HCT116 (cell line): ENCODE results near the gene NIM1K. TPM values are rescaled to one million over a fixed set of nuclear protein-coding genes. Genes with fewer than 3 reads are reported as not detected.

Source experiments
- ATAC-seq: fragments of 200-7000 bp; cut with Tn5 transposase; 2 replicates; pipeline ENCODE4 v1.9.1; 2020; ENCODE audit warnings: mild to moderate bottlenecking, moderate library complexity
- BruUV-seq: library from RNA; stranded (reverse); fragments of 400-500 nt; replicated peaks from 2 replicates; lab custom pipeline; 2021; lab: Mats Ljungman, UMichigan
- CTCF ChIA-PET: fragments of 300-600 bp; sonication (Branson Sonifier 250); formaldehyde crosslinking; loops from one replicate; lab custom pipeline; 2021; ENCODE audit warnings: antibody characterized with exemption; lab: Charles Lee
- POLR2A ChIA-PET: fragments of 300-600, 350-600 bp; sonication (Branson Sonifier 250); formaldehyde crosslinking; loops from one replicate; lab custom pipeline; 2021; ENCODE audit warnings: antibody characterized with exemption; lab: Charles Lee
- RAD21 ChIA-PET, 2 experiments: fragments of 300-600 bp; sonication (Branson Sonifier 250); formaldehyde crosslinking; loops; one replicate each; lab custom pipeline; 2023; ENCODE audit warnings: low total read pairs in 2 of 2; ENCODE audit not compliant: uncharacterized antibody in 2 of 2, unreplicated experiment in 2 of 2, low non-redundant PET in 1 of 2; lab: Charles Lee
- DNase-seq: peaks from one replicate; pipeline ENCODE4 v3.0.0-alpha.2; 2010; ENCODE audit warnings: low read depth, low spot score
- H2AFZ ChIP-seq: fragments of 200-600 bp; shearing (Covaris generic), sonication (generic); 2 replicates; pipeline ENCODE4 v1.6.1; 2017; ENCODE audit warnings: low read depth, mixed run types, mixed read lengths, antibody characterized with exemption, low read length; ENCODE audit not compliant: poor library complexity, severe bottlenecking
- H3K27ac ChIP-seq: 2 replicates; pipeline ENCODE4 v1.5.1; 2012; ENCODE audit warnings: low read depth, low read length
- H3K27me3 ChIP-seq: fragments of 200-600 bp; sonication (generic); 2 replicates; pipeline ENCODE4 v1.6.1; 2016; ENCODE audit warnings: mixed run types, low read length, mixed read lengths; ENCODE audit not compliant: insufficient read depth
- H3K36me3 ChIP-seq, 2 experiments: fragments of 200-500 bp in 1 of 2; fragments of 200-600 bp in 1 of 2; sonication (Bioruptor generic) in 1 of 2; sonication (generic) in 1 of 2; 2 replicates each; pipeline versions ENCODE4 v1.5.1 to v1.6.1; 2014 to 2016; ENCODE audit warnings: low read length in 2 of 2, inconsistent platforms in 1 of 2, mixed read lengths in 1 of 2, mixed run types in 1 of 2; ENCODE audit not compliant: insufficient read depth in 2 of 2, control insufficient read depth in 1 of 2
- H3K4me1 ChIP-seq, 2 experiments: fragments of 200-600 bp in 1 of 2; sonication (generic) in 1 of 2; 2 replicates each; pipeline versions ENCODE4 v1.5.1 to v1.6.1; 2012 to 2017; ENCODE audit warnings: low read length in 2 of 2, inconsistent platforms in 1 of 2, mild to moderate bottlenecking in 1 of 2, mixed read lengths in 1 of 2, mixed run types in 1 of 2, moderate library complexity in 1 of 2; ENCODE audit not compliant: insufficient read depth in 2 of 2, control insufficient read depth in 1 of 2
- H3K4me2 ChIP-seq: fragments of 200-600 bp; sonication (generic); 2 replicates; pipeline ENCODE4 v1.6.1; 2017; ENCODE audit warnings: mixed run types, low read length, mixed read lengths
- H3K4me3 ChIP-seq, 2 experiments: fragments of 200-600 bp in 1 of 2; sonication (generic) in 1 of 2; replicated peaks in 1 of 2; 2 replicates each; pipeline ENCODE4 v1.5.1; 2011 to 2016; ENCODE audit warnings: low read length in 2 of 2, control low read depth in 1 of 2, low read depth in 1 of 2, mild to moderate bottlenecking in 1 of 2, mixed read lengths in 1 of 2, mixed run types in 1 of 2
- H3K79me2 ChIP-seq: fragments of 200-600 bp; sonication (generic); 2 replicates; pipeline ENCODE4 v1.6.1; 2017; ENCODE audit warnings: mild to moderate bottlenecking, mixed run types, low read length, moderate library complexity, mixed read lengths; ENCODE audit not compliant: insufficient read depth
- H3K9ac ChIP-seq: fragments of 200-600 bp; sonication (generic); 2 replicates; pipeline ENCODE4 v1.6.1; 2016; ENCODE audit warnings: low read length, mixed read lengths
- H3K9me2 ChIP-seq: fragments of 200-600 bp; sonication (generic), shearing (Covaris generic); 2 replicates; pipeline ENCODE4 v1.6.1; 2017; ENCODE audit warnings: mixed run types, mild to moderate bottlenecking, moderate library complexity; ENCODE audit not compliant: insufficient read depth
- H3K9me3 ChIP-seq, 2 experiments: fragments of 200-500 bp in 1 of 2; fragments of 200-600 bp in 1 of 2; sonication (Bioruptor generic) in 1 of 2; sonication (generic) in 1 of 2; 2 replicates each; pipeline ENCODE4 v1.6.1; 2014 to 2017; ENCODE audit warnings: low read length in 2 of 2, mixed read lengths in 2 of 2, inconsistent platforms in 1 of 2, low read depth in 1 of 2, mild to moderate bottlenecking in 1 of 2, mixed run types in 1 of 2, moderate library complexity in 1 of 2; ENCODE audit not compliant: control insufficient read depth in 1 of 2, insufficient read depth in 1 of 2
- H4K20me1 ChIP-seq: fragments of 200-600 bp; sonication (generic), shearing (Covaris generic); 2 replicates; pipeline ENCODE4 v1.6.1; 2017; ENCODE audit warnings: mixed run types, mild to moderate bottlenecking, moderate library complexity; ENCODE audit not compliant: insufficient read depth
- CBX3 ChIP-seq: IDR thresholded peaks from 2 replicates; pipeline ENCODE4 v1.6.1; 2012; ENCODE audit warnings: low read depth
- CEBPB ChIP-seq: IDR thresholded peaks from 2 replicates; pipeline ENCODE4 v1.6.1; 2012; ENCODE audit warnings: low read depth
- EGR1 ChIP-seq: IDR thresholded peaks from 2 replicates; pipeline ENCODE4 v1.6.1; 2012; ENCODE audit warnings: low read depth
- ELF1 ChIP-seq: IDR thresholded peaks from 2 replicates; pipeline ENCODE4 v1.6.1; 2012; ENCODE audit warnings: low read depth, borderline replicate concordance
- EZH2 ChIP-seq: fragments of 200-600 bp; sonication (generic); IDR thresholded peaks from 2 replicates; pipeline ENCODE4 v1.6.1; 2017; ENCODE audit warnings: antibody characterized with exemption, mixed run types
- EZH2phosphoT487 ChIP-seq: fragments of 200-600 bp; IDR thresholded peaks from 2 replicates; pipeline ENCODE4 v1.6.1; 2018; ENCODE audit warnings: antibody characterized with exemption, borderline replicate concordance
- MAX ChIP-seq: IDR thresholded peaks from 2 replicates; pipeline ENCODE4 v1.6.1; 2012
- POLR2A ChIP-seq: IDR thresholded peaks from 2 replicates; pipeline ENCODE4 v1.7.0; 2011; ENCODE audit warnings: borderline replicate concordance; ENCODE audit not compliant: insufficient read depth, insufficient read length; ENCODE audit errors: extremely low read depth
- RAD21 ChIP-seq: IDR thresholded peaks from 2 replicates; pipeline ENCODE4 v1.6.1; 2012; ENCODE audit warnings: low read depth, mild to moderate bottlenecking
- YY1 ChIP-seq: IDR thresholded peaks from 2 replicates; pipeline ENCODE4 v1.6.1; 2011; ENCODE audit warnings: low read length, low read depth, moderate library complexity, mild to moderate bottlenecking; ENCODE audit not compliant: insufficient replicate concordance; ENCODE audit errors: extremely low read depth
- ZBTB33 ChIP-seq: IDR thresholded peaks from 2 replicates; pipeline ENCODE4 v1.6.1; 2011; ENCODE audit warnings: mild to moderate bottlenecking, low read length, moderate library complexity; ENCODE audit not compliant: insufficient replicate concordance; ENCODE audit errors: extremely low read depth
- ZFX ChIP-seq: fragments of 450-650 bp; IDR thresholded peaks from 2 replicates; pipeline ENCODE4 v1.6.1; 2017
- ZNF274 ChIP-seq: fragments of 200-500 bp; sonication (Bioruptor generic); IDR thresholded peaks from 2 replicates; pipeline ENCODE4 v1.6.1; 2014; ENCODE audit warnings: mild to moderate bottlenecking, low read depth, low read length, inconsistent platforms
- intact Hi-C: fragments of 100-400 bp; cut with micrococcal nuclease; formaldehyde crosslinking; loops from 2 replicates; pipeline ENCODE4 v1.10.0; 2022
- total RNA-seq: library from RNA; stranded (reverse); gene quantifications from one replicate; pipeline ENCODE4 v1.2.1, GENCODE V29; 2021; ENCODE audit not compliant: unreplicated experiment
- TF ChIP-seq, protein P1 (sequence below): IDR thresholded peaks from 2 replicates; pipeline ENCODE4 v1.6.1; 2012

NIM1K gene
- total RNA-seq, 1 experiment from 2014 or later: 0.44 TPM

DNA sequence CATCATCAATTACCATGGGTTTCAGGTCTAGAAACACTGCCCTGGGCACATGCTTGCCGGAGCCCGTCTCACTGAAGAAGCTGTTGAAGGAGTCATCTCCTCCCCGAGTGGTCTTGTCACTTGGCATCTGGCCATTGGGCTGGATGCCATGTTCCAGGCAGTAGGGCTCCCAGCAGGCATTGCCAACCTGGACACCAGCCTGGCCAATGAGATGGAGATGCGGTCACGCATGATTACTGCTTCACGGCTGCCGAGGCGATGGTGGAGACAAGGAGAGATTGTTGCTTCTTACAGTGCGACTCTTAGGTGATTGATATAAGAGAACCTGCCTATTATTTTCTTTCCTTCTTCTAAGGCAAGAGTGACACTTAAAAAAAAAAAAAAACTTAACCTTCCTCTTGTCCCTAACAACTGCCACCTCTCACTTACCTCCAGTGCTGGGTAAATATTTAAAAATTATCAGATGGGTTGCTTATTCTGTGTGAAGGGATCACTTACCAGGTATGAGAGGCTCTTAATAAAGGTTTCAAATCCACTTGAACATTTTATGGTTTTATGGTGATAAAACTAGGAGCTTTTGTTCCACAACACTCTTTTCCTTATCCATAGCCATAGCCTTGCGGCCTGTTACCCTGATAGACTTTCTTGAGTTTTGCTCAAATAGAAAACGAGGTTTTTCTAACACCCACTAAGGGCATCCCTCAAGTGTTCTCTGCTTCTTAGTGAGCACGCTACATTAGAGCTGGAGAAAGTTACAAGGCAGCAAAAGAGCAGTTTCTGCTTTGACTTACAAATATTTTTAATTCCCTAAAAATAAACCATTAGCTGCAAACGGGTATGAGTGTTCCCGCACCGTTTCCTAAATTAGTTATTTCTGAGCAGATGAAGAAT is 41.2 kb downstream of the NIM1K start:
- H4K20me1 ChIP-seq: no peaks in the 10 kb centered on the region
- no TSS peak for BruUV-seq
- H3K9me2 ChIP-seq: no peaks in the 10 kb centered on the region
- H3K4me2 ChIP-seq: no peak overlapping the region
- no peaks in the 10 kb centered on the region for H3K79me2 ChIP-seq
- no peak for TF ChIP-seq ZNF274
- no peak for TF ChIP-seq ZFX
- no peak for TF ChIP-seq RAD21
- no peak for TF ChIP-seq ELF1
- TF ChIP-seq, protein P1, sequence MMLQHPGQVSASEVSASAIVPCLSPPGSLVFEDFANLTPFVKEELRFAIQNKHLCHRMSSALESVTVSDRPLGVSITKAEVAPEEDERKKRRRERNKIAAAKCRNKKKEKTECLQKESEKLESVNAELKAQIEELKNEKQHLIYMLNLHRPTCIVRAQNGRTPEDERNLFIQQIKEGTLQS: no peak
- TF ChIP-seq EGR1: no peak
- no peak for TF ChIP-seq EZH2
- no peak for TF ChIP-seq POLR2A
- no peak for TF ChIP-seq YY1
- no peak for TF ChIP-seq CEBPB
- TF ChIP-seq EZH2phosphoT487: no peak
- no peak for TF ChIP-seq MAX
- TF ChIP-seq ZBTB33: no peak
- TF ChIP-seq CBX3: no peak
- TF ChIP-seq, all 23 proteins: peak for 0
- ChIA-PET POLR2A (interaction anchor here (1.3 kb wide), 1 partner anchor 10 kb away, joined by 3 read pairs; no protein-coding TSS in a partner anchor), RAD21 (no interaction called here), CTCF (interaction anchor here (1.3 kb wide), 1 partner anchor 157 kb away, joined by 5 read pairs; no protein-coding TSS in a partner anchor)
- Histone ChIP-seq H3K4me3 (no peak overlapping the region), H3K27ac (no peak overlapping the region), H3K9ac (no peak overlapping the region), H3K9me3 (no peaks in the 10 kb centered on the region), H2AFZ (no peak overlapping the region), H3K36me3 (no peaks in the 10 kb centered on the region), H3K27me3 (no peaks in the 10 kb centered on the region), H3K4me1 (no peaks in the 10 kb centered on the region)
- DNase-seq (no peak), ATAC-seq (no peak)
- intact Hi-C loops: loop anchor here (1.0 kb wide), 1 partner anchor 156 kb away; no protein-coding TSS in a partner anchor
